Body of pancreas (tissue), 4 donors: ENCODE data around the gene CCDC33. TPM values are rescaled to one million over a fixed set of nuclear protein-coding genes. Genes with fewer than 3 reads are reported as not detected.

Experiments
- ATAC-seq: fragments of 150-250 bp; one replicate; pipeline ENCODE4 v1.9.1; 2016
- DNase-seq, 4 donors: peaks; one replicate each; pipeline ENCODE4 v3.0.0-alpha.2; 2019
- H3K27ac ChIP-seq, 4 donors: fragments of 200-600 bp; sonication (generic); 1 replicate in 3 of 4; 2 replicates in 1 of 4; pipeline versions ENCODE4 v1.5.1 to v1.6.1; 2016 to 2019; ENCODE audit warnings: mild to moderate bottlenecking in 1 of 4, mixed read lengths in 1 of 4, moderate library complexity in 1 of 4
- H3K27me3 ChIP-seq, 2 donors: fragments of 200-600 bp; sonication (generic); one replicate each; pipeline ENCODE4 v1.6.0; 2016; ENCODE audit warnings: mild to moderate bottlenecking in 1 of 2
- H3K36me3 ChIP-seq, 2 donors: fragments of 200-600 bp; sonication (generic); replicated peaks in 1 of 2; 2 replicates each; pipeline ENCODE4 v1.5.1; 2016; ENCODE audit warnings: low read depth in 2 of 2; ENCODE audit not compliant: insufficient read depth in 1 of 2
- H3K4me1 ChIP-seq: fragments of 200-600 bp; sonication (generic); one replicate; pipeline ENCODE4 v1.6.0; 2016
- H3K4me3 ChIP-seq, 2 donors: fragments of 200-600 bp; sonication (generic); 1 replicate in 1 of 2; 2 replicates in 1 of 2; pipeline ENCODE4 v1.5.1; 2016 to 2019
- H3K9me3 ChIP-seq, 3 donors: fragments of 200-600 bp; sonication (generic); 1 replicate in 2 of 3; 2 replicates in 1 of 3; pipeline ENCODE4 v1.5.1; 2016
- CTCF ChIP-seq, 7 experiments: fragments of 450-650 bp in 4 of 7; fragments of 200-600 bp in 3 of 7; sonication (generic) in 3 of 7; IDR thresholded peaks; one replicate each; pipeline ENCODE4 v1.5.1; 2016 to 2019; ENCODE audit warnings: antibody characterized with exemption in 7 of 7
- POLR2A ChIP-seq, 3 donors: fragments of 450-650 bp; IDR thresholded peaks; one replicate each; pipeline ENCODE4 v1.6.1; 2016; ENCODE audit warnings: antibody characterized with exemption in 3 of 3, mild to moderate bottlenecking in 2 of 3
- WGBS, 2 donors: methylation state at CpG; one replicate each; pipeline ENCODE4 v1.1.5; 2017; 5-methylcytosine and 5-hydroxymethylcytosine counted together
- intact Hi-C: fragments of 100-400 bp; cut with DNase I; formaldehyde crosslinking; loops from one replicate; pipeline ENCODE4 v1.15.1; 2023
- total RNA-seq, 2 donors: library from RNA; depleted of rRNA; stranded (reverse); fragments of >200 nt; gene quantifications; one replicate each; pipeline ENCODE4 v1.1.0, GENCODE V29; 2016

CCDC33 gene
- total RNA-seq, 2 donors from 2014 or later, result not detected

- Histone ChIP-seq H3K27ac (no peak overlapping the region), H3K4me3 (no peak overlapping the region), H3K9me3 (no peaks in the 10 kb centered on the region), H3K4me1 (no peaks in the 10 kb centered on the region), H3K27me3 (peaks cover 0 to 9% of the 10 kb centered on the region in 2 donors), H3K36me3 (no peaks in the 10 kb centered on the region)
- intact Hi-C loops, result no loop called here
- DNase-seq, result no peak
- ATAC-seq, result no peak
- WGBS, 2 donors, result 37 to 40% methylated on average over 7 of the region's 7 CpGs
- no peak for TF ChIP-seq POLR2A (IDR thresholded peaks at IDR 0.05)
- TF ChIP-seq CTCF (IDR thresholded peaks at IDR 0.05), result no peak
These were observed 65.6 kb downstream of the CCDC33 start for GRCh38 chr15:74301583-74302361.

GRCh38 chr15:74302821-74303359 lies 66.8 kb downstream of the CCDC33 start:
- Histone ChIP-seq H3K4me1 (no peaks in the 10 kb centered on the region), H3K27me3 (peaks cover 0 to 16% of the 10 kb centered on the region in 2 donors), H3K9me3 (no peaks in the 10 kb centered on the region), H3K27ac (no peak overlapping the region), H3K4me3 (no peak overlapping the region), H3K36me3 (no peaks in the 10 kb centered on the region)
- intact Hi-C loops, result no loop called here
- TF ChIP-seq CTCF (IDR thresholded peaks at IDR 0.05), result peak; percentile 19 to 57 (median 42)
- TF ChIP-seq POLR2A (IDR thresholded peaks at IDR 0.05), result no peak
- WGBS, 2 donors, result 0 to 12% methylated on average over 2 to 7 of the region's 7 CpGs
- ATAC-seq (no peak), DNase-seq (peak; percentile 23 to 45 (median 38))

- no peak overlapping the region for H3K27ac ChIP-seq
- H3K9me3 ChIP-seq, result no peaks in the 10 kb centered on the region
- no peak for ATAC-seq
- TF ChIP-seq CTCF (IDR thresholded peaks at IDR 0.05) (no peak), POLR2A (IDR thresholded peaks at IDR 0.05) (no peak)
- no peak for DNase-seq
- intact Hi-C loops, result no loop called here
- WGBS, 2 donors, result 20 to 27% methylated on average over 6 of the region's 6 CpGs
- H3K4me1 ChIP-seq, result no peaks in the 10 kb centered on the region
- H3K27me3 ChIP-seq, result peaks cover 0 to 16% of the 10 kb centered on the region in 2 donors
- no peak overlapping the region for H3K4me3 ChIP-seq
- H3K36me3 ChIP-seq, result no peaks in the 10 kb centered on the region
These were observed 67.7 kb downstream of the CCDC33 start for GRCh38 chr15:74303741-74304309.

- 27 to 31% methylated on average over 8 to 12 of the region's 12 CpGs for WGBS, 2 donors
- intact Hi-C loops, result no loop called here
- H3K36me3 ChIP-seq, result no peaks in the 10 kb centered on the region
- DNase-seq (no peak), ATAC-seq (no peak)
- H3K9me3 ChIP-seq, result no peaks in the 10 kb centered on the region
- no peak overlapping the region for H3K27ac ChIP-seq
- no peaks in the 10 kb centered on the region for H3K4me1 ChIP-seq
- no peak overlapping the region for H3K4me3 ChIP-seq
- no peak for TF ChIP-seq POLR2A (IDR thresholded peaks at IDR 0.05)
- no peak for TF ChIP-seq CTCF (IDR thresholded peaks at IDR 0.05)
- peaks cover 0 to 16% of the 10 kb centered on the region in 2 donors for H3K27me3 ChIP-seq
These were observed 68.3 kb downstream of the CCDC33 start for GRCh38 chr15:74304431-74304830.
